KOPT-K1 (cell line): Measurements from ENCODE around the gene HOXA10.

Experiments used
- H3K27ac ChIP-seq: fragments of 200-600 bp; sonication (generic); 2 replicates; pipeline ENCODE4 v1.5.1; 2016; ENCODE audit warnings: antibody characterized with exemption, mild to moderate bottlenecking, low read depth, low read length; ENCODE audit not compliant: poor library complexity, severe bottlenecking
- H3K36me3 ChIP-seq: fragments of 200-600 bp; sonication (generic); 2 replicates; pipeline ENCODE4 v1.5.1; 2017; ENCODE audit warnings: antibody characterized with exemption, mild to moderate bottlenecking, low read length, moderate library complexity; ENCODE audit not compliant: insufficient read depth
- H3K9me3 ChIP-seq: fragments of 200-600 bp; sonication (generic); 2 replicates; pipeline ENCODE4 v1.5.1; 2017; ENCODE audit warnings: antibody characterized with exemption, low read length, mild to moderate bottlenecking; ENCODE audit not compliant: insufficient read depth, poor library complexity, severe bottlenecking

Gene HOXA10

DNA sequence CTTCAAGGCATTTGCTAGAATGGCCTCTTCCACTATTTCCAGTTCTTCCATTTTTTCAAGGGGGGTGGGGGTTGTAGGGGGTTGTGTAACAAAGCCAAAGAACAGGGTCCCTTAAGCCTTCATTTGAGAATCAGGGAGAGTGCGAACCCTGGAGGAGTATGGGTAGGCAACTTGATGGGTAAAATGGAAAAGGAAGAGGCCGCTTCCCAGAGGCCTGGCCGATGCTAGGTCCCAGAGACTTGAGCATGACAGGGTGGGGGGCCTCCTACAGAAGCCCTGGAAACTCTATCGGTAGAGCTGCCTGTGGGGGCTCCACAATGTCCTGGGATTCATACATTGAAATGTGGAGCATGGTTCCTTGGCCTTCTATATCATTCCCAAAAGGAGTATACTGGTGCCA is 34.9 kb upstream of the HOXA10 start:
- no peak overlapping the region for H3K27ac ChIP-seq
- no peaks in the 10 kb centered on the region for H3K36me3 ChIP-seq
- no peaks in the 10 kb centered on the region for H3K9me3 ChIP-seq

DNA sequence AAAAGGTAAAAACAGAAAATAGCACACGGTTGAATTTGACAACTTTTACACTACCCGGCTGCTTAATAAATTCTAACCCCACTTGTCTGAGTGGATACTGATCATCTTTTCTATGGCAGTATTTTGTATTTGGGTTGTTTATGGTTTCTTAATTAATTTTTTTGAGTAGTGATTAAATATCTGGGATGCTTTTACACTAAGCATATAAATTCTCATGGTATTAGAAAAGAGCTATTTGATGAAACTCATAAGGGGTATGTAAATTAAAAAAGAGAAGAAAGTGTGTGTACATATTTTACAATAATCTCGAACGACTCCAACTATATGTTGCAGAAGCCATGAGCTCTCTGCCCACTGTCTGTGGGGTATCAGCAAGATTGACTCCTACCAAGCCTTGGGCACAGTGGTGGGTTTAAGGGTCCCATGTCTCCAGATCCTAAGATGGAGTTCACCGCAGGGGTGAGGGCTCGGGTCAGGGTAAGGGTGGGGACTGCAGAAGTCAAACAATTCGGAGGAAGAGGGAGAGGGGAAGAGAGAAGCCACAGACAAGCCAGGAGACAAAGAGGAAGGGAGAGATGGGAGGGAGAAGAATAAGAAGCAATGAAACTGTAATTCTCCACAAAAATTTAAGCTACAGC is 33.3 kb upstream of the HOXA10 start:
- no peak overlapping the region for H3K27ac ChIP-seq
- no peaks in the 10 kb centered on the region for H3K9me3 ChIP-seq
- H3K36me3 ChIP-seq, result no peaks in the 10 kb centered on the region

- H3K27ac ChIP-seq, result no peak overlapping the region
- no peaks in the 10 kb centered on the region for H3K9me3 ChIP-seq
- no peaks in the 10 kb centered on the region for H3K36me3 ChIP-seq
Observed at GRCh38 chr7:27205325-27206280, 31.5 kb upstream of the HOXA10 start.

DNA sequence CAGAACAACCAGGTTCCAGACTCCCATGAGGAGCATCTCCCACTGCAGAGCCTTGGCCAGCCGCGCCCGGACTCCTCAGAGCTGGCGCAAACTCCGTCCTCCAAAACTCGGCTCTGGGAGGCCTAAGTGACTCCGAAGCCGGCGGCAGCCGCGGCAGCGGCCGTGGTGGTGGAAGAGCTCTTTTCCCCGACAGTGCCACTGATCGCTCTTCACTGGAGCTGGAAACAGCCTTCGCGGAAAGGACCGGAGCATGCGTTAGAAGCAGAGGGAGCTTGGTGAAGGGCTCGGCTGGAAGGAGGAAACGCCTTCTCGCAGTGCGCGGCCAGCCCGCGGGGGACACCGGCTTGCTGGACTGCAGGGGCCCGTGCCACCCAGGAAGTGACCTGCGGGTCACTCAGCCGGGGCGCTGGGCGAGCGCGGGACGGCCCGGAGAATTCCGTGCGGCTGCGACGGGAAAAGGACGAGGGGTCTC is 30.8 kb upstream of the HOXA10 start:
- no peaks in the 10 kb centered on the region for H3K36me3 ChIP-seq
- no peak overlapping the region for H3K27ac ChIP-seq
- no peaks in the 10 kb centered on the region for H3K9me3 ChIP-seq

DNA sequence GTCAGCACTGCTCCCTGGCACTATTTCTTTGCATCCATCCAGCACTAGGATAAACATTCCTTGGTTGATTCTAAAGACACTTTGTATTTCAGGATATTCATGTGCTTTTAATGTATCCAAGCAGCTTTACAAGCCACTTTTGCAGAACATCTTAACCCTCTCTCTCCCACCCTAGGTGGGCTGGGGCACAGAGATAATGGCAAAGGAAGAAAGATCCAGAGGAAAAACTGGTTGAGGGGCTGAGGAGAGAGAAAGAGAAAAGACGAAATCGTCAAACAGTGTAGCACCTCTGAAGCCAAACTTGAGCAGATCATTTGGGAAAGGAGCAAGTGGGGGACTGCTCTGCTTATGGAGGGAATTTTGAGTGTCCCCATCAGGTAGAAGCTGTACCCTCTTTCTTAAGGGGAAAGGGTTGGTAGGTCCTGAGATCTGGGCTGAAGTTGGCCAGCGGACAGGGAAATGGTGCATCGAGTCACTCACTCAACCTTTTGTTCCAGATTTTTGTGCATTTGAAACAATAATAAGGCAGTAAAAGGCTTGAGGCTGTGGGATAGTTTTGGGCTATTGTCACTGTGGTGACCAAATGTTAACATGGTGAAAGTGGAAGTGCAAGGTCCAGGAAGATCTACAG is 30.0 kb upstream of the HOXA10 start:
- no peak overlapping the region for H3K27ac ChIP-seq
- H3K9me3 ChIP-seq, result no peaks in the 10 kb centered on the region
- H3K36me3 ChIP-seq, result no peaks in the 10 kb centered on the region

DNA sequence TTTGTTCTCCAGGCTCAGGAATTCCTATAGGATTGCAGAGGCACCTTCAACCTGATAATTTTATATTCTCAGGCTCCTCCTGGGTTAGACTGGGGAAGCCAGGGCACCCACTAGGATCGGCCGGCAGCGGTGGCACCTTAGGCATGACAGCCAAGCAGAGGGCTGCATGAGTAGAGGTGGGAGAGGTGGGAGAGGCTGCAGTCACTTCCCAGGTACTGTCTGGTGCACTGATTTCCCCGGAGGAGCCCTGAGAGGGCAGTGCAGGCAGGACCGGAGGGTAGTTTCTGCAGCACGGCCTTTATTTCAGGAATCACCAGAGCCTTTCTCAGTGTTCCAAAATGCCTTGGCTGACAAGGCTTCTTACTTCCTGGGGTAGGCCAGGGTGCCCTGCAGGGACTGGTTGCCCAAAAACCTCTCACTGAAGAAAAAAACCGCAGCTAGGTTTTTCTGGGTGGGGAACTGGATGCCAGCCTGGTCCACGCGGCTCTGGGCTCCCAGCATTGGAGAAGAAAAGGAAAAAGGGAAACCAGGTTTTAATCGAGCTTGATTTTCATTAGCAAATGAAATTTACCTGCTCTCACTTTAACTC is 29.3 kb upstream of the HOXA10 start:
- H3K27ac ChIP-seq, result no peak overlapping the region
- H3K9me3 ChIP-seq, result no peaks in the 10 kb centered on the region
- H3K36me3 ChIP-seq, result no peaks in the 10 kb centered on the region

GRCh38 chr7:27202862-27203134 is 28.7 kb upstream of the HOXA10 start:
- no peaks in the 10 kb centered on the region for H3K36me3 ChIP-seq
- no peak overlapping the region for H3K27ac ChIP-seq
- no peaks in the 10 kb centered on the region for H3K9me3 ChIP-seq

DNA sequence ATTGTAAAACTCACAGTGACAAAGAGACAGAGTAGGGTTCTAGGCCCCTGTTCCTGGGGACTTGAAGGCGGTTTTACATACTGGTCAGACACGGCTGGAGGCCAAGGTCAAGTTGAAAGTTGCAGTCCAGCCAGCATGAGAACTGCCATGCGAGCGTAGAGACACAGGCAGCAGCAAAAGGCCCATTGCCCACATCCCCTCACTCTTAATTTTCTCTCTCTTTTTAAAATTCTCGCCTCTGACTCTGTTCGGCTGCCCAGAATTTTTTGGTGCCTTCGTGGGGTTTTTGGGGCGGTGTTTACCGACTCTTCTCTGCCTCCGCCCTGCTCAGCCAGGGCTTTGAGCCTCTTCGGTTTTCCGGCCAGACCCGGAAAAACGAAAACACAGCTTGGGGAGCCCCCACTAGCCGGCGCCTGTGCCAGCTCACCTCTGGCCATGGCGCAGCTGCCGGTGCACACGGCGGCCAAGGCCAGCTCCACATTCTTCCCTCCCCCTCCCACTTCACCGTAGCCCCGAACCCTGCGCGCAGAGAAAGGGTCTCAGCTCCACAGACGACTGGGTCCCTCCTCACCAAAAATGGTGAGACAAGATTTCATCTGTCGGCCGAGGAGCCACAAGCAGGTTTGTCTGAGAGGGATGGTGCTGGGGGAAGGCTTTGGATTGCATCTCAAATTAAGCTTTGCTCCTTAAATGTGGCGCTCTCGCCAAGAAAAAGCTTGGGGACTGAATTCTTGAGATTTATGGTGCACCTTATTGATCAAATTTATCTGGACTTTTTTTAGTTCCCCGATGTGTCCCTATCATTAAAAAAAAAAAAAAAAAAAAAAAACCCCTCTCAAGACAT is 28.1 kb upstream of the HOXA10 start:
- Histone ChIP-seq H3K36me3 (no peaks in the 10 kb centered on the region), H3K9me3 (no peaks in the 10 kb centered on the region), H3K27ac (no peak overlapping the region)

- no peaks in the 10 kb centered on the region for H3K36me3 ChIP-seq
- no peak overlapping the region for H3K27ac ChIP-seq
- H3K9me3 ChIP-seq, result no peaks in the 10 kb centered on the region
Observed at GRCh38 chr7:27201580-27202017, 27.5 kb upstream of the HOXA10 start.

DNA sequence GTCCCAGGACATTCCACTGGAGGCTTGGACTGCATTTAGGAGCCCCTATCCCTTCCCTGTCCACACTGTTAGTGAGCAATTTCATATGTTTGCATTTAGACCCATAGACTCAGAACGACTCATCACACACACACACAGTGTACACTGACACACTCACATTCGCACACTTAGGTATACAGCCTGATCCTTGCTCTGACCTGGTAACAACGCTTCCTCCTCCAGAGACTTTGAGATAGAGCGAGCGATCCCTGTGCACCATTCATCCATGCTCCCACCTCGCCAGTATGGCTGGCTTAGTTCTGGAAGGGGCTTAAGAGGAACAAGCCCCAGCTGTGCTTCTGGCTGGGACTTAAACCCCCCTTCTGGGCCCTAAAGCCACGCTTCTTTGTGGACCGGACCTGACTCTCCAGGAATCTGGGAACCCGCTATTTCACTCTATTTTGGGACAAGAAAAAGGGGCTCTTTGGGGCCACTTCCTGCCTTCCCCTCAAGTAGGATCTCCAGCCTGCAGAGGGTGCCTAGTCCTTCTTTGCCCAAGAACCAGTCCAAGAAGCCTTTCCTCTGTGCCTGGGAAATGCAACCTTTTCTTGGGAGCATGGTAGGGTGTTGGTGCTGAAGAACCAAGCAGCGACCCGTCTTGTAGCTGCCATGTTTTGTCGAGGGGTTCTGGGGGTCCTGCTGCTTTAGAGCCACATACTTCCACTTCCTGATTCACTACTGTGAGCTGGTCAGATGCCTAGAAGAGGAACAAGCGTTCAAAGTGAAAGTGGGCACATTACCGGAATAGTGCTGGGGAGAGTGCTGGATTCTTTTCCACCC is 26.9 kb upstream of the HOXA10 start:
- H3K27ac ChIP-seq, result no peak overlapping the region
- no peaks in the 10 kb centered on the region for H3K36me3 ChIP-seq
- no peaks in the 10 kb centered on the region for H3K9me3 ChIP-seq

DNA sequence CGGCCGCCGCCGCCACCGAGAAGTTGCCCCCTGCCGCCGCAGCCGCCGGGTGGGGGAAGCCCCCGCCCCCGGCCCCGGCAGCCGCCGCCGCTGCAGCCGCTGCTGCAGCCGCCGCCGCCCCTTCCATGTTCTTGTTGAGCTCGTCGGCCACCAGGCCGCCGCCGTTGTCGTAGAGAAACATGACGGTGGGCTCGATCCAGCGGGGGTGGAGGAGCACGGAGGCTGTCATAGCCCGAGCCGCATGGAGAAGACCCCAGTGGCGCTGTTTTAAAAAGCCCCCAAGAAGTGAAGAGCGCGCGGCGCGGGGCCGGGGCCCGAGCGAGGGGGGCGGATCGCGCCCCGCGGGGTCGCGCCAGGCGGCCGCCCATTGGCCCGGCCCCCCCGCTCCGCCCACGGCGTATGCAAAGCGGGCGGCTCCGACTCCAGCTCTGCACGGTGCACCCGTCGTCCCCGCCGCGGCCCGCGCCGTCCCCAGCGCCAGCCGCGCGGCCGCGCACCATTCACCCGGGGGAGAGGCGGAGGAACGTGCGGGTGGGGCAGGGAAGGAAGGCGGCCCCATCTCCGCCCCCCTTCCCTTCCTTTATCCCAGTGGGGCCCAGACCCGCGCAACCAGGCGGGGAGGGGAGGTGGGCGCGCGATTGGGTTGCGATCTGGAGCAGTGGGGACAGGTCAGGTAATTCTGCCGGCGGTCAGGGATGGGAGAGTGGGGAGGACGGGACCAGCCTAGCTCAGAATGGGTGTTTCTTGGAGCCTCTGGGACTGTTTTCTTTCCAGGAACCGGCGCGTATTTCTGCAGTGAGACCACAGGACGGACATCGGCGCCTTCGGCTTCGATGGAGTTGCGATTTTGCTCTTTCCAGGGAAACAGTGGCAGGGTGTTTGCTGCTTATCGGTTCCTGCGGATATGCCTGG is 26.0 kb upstream of the HOXA10 start, which contains the start of gene HOXA13:
Gene HOXA13, minus strand, starts transcription at position 243 of the 912 bp plus-strand sequence. Its CDS starts 14 bp downstream, at position 229.
- H3K9me3 ChIP-seq, result no peaks in the 10 kb centered on the region
- no peak within 1 kb of the TSS for H3K27ac ChIP-seq
- no peaks in the 10 kb centered on the region for H3K36me3 ChIP-seq

GRCh38 chr7:27198871-27199801 is 25.0 kb upstream of the HOXA10 start:
- Histone ChIP-seq H3K9me3 (no peaks in the 10 kb centered on the region), H3K36me3 (no peaks in the 10 kb centered on the region), H3K27ac (no peak overlapping the region)
